Measurements from ENCODE around the gene FMOD. TPM values are rescaled to one million over a fixed set of nuclear protein-coding genes. Genes with fewer than 3 reads are reported as not detected.

FMOD gene
- total RNA-seq, 1 donor from 2014 or later = 2.5 TPM

DNA sequence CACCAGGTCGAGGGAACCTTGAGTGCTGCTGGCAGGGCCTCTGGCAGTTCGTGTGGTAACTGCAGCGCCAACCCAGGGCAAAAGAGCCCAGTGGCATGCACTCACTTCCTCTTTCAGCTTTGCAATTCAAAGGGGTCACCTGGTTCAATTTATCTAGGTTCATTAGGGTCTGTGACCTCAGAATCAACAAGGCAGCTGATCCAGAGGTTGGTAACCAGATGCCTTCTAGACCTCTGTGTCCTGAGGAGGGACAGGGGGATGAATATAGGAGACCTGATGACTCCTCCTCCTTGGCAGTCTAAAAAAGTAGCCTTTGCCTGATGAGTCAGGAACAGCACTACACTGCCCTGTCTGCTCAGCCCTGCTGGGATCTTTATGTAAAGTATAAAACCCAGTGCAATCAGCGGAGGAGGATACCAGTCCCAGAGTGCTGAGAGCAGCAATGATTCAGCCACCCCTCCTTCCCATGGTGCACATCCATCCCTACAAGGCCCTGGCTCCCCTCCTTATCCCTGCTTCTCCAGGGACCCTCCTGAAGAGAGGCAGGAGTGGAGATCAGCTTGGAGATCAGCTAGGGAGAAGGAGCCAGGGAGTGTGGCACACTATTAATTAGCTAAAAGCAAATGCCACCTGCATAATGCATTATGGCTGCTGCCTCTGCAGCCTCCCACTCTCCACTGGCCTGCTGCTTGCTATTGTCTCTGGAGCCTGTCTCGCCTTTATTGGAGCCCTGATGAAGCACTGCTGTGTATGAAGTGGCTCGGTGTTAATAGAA, 11.2 kb upstream of the FMOD start:
- no peak for DNase-seq (ENCODE audit: low spot score, unreplicated experiment)
- Mint-ChIP-seq H3K27me3 (peaks cover 55% of the 10 kb centered on the region), H3K9me3 (ENCODE audit: low read depth) (no peaks in the 10 kb centered on the region), H3K4me1 (ENCODE audit: low read depth) (peaks cover 20% of the 10 kb centered on the region), H3K27ac (no peak overlapping the region), H3K36me3 (ENCODE audit: insufficient read depth) (no peaks in the 10 kb centered on the region), H3K4me3 (ENCODE audit: low read depth) (no peak overlapping the region)
- TF ChIP-seq, protein P1, sequence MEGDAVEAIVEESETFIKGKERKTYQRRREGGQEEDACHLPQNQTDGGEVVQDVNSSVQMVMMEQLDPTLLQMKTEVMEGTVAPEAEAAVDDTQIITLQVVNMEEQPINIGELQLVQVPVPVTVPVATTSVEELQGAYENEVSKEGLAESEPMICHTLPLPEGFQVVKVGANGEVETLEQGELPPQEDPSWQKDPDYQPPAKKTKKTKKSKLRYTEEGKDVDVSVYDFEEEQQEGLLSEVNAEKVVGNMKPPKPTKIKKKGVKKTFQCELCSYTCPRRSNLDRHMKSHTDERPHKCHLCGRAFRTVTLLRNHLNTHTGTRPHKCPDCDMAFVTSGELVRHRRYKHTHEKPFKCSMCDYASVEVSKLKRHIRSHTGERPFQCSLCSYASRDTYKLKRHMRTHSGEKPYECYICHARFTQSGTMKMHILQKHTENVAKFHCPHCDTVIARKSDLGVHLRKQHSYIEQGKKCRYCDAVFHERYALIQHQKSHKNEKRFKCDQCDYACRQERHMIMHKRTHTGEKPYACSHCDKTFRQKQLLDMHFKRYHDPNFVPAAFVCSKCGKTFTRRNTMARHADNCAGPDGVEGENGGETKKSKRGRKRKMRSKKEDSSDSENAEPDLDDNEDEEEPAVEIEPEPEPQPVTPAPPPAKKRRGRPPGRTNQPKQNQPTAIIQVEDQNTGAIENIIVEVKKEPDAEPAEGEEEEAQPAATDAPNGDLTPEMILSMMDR (IDR thresholded peaks at IDR 0.05; ENCODE audit: unreplicated experiment) = no peak

DNA sequence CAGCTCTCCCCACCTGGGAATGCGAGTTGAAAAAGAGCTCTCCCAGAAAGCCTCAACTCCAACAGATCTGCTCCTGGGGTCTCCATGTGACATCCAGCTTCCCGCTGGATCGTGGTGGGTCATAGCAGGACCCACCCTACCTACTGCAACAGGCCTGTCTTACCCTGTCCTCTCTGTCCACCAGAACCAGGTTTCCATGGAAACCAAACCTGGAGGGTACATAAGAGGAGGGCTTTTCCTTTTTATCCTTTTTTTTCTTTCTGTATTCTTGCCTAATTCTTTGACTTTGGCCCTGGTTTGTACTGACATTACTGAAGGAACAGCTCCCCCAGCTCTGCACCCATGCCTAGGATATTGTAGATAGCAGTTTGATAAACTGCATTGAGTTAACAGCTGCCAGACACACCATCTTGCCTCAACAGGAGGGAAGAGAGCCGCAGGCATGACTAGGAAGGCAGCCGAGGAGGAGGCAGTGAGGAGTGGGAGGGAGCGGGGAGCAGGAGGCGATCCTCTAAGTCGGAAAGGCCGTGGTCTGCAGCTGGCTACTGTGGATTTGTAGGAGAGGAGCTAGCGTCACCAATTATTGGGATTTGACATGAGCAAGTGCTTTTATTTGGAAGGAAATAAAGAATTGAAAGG, 9.7 kb upstream of the FMOD start:
- Mint-ChIP-seq H3K9me3 (ENCODE audit: low read depth) (no peaks in the 10 kb centered on the region), H3K4me1 (ENCODE audit: low read depth) (peaks cover 11% of the 10 kb centered on the region), H3K36me3 (ENCODE audit: insufficient read depth) (no peaks in the 10 kb centered on the region), H3K27ac (no peak overlapping the region), H3K4me3 (ENCODE audit: low read depth) (no peak overlapping the region), H3K27me3 (peaks cover 56% of the 10 kb centered on the region)
- TF ChIP-seq, protein P1 (IDR thresholded peaks at IDR 0.05; ENCODE audit: unreplicated experiment) = no peak
- no peak for DNase-seq (ENCODE audit: low spot score, unreplicated experiment)

DNA sequence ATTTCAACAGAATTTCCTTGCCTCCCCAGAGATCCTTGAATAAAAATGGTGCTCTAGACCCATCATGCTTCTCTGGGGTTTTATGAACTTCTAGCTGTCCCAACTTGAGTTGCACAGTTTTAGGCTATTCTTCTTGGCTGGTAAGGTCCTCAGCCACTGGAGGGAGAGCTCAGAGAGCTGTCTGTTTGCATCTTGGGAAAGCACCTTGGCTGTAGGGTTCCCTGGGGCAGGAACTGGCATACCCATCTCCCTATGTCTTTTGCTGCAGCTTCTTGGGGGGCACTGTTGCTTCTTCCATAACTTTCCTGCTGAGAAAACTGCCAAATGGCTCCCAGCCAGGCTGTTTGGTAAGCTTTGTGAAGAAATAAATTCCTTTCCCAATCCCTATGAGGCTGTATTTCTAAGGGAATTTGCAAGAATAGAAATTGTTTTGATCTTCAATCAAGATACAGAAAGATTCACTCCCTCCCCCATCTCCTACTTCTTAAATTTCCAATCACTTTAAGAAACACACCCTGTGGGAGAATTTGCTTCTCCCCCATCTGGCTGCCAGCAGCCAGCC, 8.2 kb upstream of the FMOD start:
- H3K4me3 Mint-ChIP-seq (ENCODE audit: low read depth) = no peak overlapping the region
- no peak for DNase-seq (ENCODE audit: low spot score, unreplicated experiment)
- H3K27ac Mint-ChIP-seq = no peak overlapping the region
- no peaks in the 10 kb centered on the region for H3K9me3 Mint-ChIP-seq (ENCODE audit: low read depth)
- H3K36me3 Mint-ChIP-seq (ENCODE audit: insufficient read depth) = no peaks in the 10 kb centered on the region
- TF ChIP-seq, protein P1 (IDR thresholded peaks at IDR 0.05; ENCODE audit: unreplicated experiment) = no peak
- H3K27me3 Mint-ChIP-seq = peaks cover 43% of the 10 kb centered on the region
- H3K4me1 Mint-ChIP-seq (ENCODE audit: low read depth) = peaks cover 2% of the 10 kb centered on the region

DNA sequence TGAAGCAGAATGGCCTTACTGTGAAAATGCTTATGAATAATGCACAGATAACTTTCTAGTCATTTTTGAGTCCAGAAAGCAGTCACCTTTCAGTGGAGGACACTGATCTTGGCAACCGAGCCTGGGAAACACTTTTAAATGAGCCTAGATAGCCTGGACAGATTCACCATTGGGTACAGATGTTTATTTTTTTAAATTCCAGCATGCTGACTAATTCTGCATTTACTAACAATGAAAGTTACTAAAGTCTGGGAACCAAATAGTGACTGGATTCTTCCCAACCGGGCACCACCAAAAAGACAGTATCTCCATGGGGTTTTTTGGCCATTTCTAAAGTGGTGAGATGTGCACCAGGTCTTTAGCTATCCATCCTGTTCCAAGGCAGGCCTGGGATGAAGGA, 3.3 kb upstream of the FMOD start:
- H3K27me3 Mint-ChIP-seq = peaks cover 27% of the 10 kb centered on the region
- no peaks in the 10 kb centered on the region for H3K36me3 Mint-ChIP-seq (ENCODE audit: insufficient read depth)
- peaks cover 13% of the 10 kb centered on the region for H3K4me1 Mint-ChIP-seq (ENCODE audit: low read depth)
- DNase-seq (ENCODE audit: low spot score, unreplicated experiment) = no peak
- H3K9me3 Mint-ChIP-seq (ENCODE audit: low read depth) = no peaks in the 10 kb centered on the region
- TF ChIP-seq, protein P1 (IDR thresholded peaks at IDR 0.05; ENCODE audit: unreplicated experiment) = no peak
- no peak overlapping the region for H3K4me3 Mint-ChIP-seq (ENCODE audit: low read depth)
- no peak overlapping the region for H3K27ac Mint-ChIP-seq

DNA sequence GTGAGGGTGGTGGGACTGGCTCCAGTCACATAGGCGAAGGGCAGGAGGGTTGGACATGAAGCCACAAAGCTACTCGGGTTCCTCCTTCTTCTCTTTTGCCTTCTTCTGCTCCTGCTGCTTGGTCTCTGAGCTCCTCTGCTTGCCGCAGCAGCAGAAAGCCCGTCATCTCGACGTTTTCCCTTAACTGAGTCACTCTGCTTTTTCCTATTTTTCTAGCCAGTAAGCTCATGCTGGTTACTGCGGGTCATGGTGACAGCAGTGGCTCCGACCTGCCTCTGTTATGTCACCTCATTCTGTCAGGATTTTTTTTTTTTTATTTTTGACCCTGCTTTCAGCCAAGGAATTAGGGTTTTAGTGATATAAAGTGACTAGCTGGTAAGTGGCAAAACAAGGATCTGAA, 2.6 kb upstream of the FMOD start:
- Mint-ChIP-seq H3K4me3 (ENCODE audit: low read depth) (no peak overlapping the region), H3K27me3 (peaks cover 23% of the 10 kb centered on the region), H3K27ac (no peak overlapping the region), H3K36me3 (ENCODE audit: insufficient read depth) (no peaks in the 10 kb centered on the region), H3K9me3 (ENCODE audit: low read depth) (no peaks in the 10 kb centered on the region), H3K4me1 (ENCODE audit: low read depth) (peaks cover 13% of the 10 kb centered on the region)
- TF ChIP-seq, protein P1 (IDR thresholded peaks at IDR 0.05; ENCODE audit: unreplicated experiment) = no peak
- no peak for DNase-seq (ENCODE audit: low spot score, unreplicated experiment)

Data from progenitor cell of endocrine pancreas (in vitro differentiated cells).